ENCODE measurements around the gene PTPN18.
"Not testable (repeated sequence)": the region's sequence is repeated elsewhere in the genome, so short reads cannot be mapped to it uniquely, and the experiment has no call there.

The PTPN18 gene, protein sequence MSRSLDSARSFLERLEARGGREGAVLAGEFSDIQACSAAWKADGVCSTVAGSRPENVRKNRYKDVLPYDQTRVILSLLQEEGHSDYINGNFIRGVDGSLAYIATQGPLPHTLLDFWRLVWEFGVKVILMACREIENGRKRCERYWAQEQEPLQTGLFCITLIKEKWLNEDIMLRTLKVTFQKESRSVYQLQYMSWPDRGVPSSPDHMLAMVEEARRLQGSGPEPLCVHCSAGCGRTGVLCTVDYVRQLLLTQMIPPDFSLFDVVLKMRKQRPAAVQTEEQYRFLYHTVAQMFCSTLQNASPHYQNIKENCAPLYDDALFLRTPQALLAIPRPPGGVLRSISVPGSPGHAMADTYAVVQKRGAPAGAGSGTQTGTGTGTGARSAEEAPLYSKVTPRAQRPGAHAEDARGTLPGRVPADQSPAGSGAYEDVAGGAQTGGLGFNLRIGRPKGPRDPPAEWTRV

GRCh38 chr2:130355578-130356431, at the start of gene PTPN18:
Gene PTPN18 (plus strand): TSS chr2:130356056. CDS start chr2:130356108, 52 bp downstream.
- peak; percentile 90 for DNase-seq

- no peak for DNase-seq
Measured at GRCh38 chr2:130307850-130308249, 48.0 kb upstream of the PTPN18 start.

DNA sequence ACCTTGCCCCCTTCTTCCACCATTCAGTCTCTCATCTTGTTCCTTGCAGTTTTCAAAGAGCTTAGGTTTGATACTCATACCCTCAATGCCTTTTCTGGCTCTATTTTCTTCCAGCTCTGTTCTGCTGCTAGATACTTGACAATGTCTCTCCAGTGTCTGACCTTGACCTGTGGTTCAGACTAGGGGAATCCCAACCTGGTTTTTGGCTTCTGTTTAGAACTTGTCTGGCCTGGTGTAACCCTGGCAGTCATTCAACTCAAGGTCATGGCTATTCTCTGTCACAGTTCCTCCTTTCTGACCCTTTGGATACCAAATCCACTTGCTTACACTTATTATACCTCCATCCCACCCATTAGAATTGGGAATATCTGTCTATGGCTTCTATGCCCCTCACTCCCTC, 45.0 kb upstream of the PTPN18 start:
- no peak for DNase-seq

- DNase-seq = no peak
Measured at GRCh38 chr2:130313812-130314334, 42.0 kb upstream of the PTPN18 start.

DNA sequence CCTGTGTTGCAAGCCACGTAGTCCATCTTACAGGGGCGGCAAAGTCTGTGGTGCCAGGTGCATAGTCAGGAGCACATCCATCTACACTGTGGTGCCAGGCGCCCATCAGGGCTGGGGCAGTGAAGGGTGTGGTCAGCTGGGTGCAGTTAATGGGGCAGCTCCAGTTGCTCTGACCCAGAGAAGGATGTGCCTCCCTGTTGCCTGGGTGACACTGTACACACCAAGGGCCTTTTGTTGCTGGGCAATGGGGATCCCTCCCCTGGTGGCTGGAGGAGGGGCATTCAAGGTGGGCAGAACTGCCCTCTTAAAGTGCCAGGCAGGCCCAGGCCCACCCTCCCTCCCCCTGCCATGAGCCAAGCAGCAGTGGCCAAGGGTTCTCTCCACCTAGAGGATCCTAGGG, 41.5 kb upstream of the PTPN18 start:
- no peak for DNase-seq

GRCh38 chr2:130316596-130316995, 39.3 kb upstream of the PTPN18 start:
- DNase-seq = no peak

- no peak for DNase-seq
Measured at GRCh38 chr2:130318906-130319305, 37.0 kb upstream of the PTPN18 start.

DNA sequence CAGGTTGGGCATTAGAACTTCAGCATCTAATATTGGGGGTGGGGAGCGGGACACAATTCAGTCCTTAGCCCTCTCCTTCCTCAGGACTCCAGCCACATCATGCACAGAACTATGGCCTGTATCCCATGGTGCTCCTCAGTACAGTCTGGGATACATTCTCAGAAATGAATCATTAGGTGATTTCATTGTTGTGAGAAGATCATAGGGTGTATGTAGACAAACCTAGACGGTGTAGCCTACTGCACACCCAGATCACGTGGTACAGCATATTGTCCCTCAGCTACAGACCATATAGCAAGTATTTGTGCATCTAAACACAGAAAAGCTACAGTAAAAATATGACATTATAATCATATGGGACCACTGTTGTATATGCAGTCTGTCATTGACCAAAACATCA, 36.3 kb upstream of the PTPN18 start:
- DNase-seq = no peak

DNA sequence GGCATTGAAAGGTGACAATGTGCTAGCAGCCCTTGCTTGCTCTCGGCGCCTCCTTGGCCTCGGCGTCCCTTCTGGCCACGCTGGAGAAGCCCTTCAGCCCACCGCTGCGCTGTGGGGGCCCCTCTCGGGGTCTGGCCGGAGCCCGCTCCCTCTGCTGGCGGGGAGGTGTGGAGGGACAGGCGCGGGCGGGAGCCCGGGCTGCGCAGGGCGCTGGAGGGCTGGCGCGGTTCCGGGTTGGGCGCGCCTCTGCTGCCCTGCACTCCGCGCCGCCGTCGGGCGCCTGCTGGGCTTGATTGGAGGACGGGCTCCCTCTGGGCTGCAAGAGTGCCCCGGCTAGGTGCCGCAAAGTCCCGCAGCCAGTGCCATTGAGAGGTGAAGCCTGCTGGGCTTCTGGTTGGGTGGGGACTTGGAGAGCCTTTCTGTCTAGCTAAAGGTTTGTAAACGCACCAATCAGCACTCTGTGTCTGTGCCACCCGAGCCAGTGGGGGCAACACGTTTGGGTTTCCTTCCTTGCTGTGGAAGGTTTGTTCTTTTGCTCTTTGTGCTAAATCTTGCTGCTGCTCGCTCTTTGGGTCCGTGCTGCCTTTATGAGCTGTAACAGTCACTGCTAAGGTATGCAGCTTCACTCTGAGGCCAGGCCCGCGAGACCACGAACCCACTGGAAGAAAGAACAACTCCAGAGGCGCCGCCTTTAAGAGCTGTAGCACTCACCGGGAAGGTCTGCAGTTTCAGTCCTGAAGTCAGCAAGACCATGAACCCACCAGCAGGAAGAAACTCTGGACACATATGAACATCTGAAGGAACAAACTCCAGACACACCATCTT, 27.9 kb upstream of the PTPN18 start:
- DNase-seq = peak; percentile 73

DNA sequence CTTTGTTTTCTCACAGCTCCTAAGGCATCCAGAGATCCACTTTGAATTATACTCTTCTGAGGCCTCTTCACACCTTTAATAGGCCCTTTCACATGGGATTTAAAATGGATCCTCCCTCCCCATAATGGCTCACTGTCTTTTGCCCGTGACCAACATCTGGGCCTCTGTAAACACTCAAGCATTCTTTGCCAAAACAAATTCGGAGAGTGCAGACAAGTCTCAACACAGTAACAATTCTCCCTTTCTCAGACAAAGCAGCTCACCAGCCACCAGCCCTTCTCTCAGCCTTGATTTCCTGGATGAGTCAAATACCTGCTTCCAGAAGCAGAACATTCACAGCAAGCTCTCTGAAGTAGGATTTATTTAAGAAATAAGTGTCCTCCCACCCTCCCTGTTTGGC, 27.1 kb upstream of the PTPN18 start:
- no peak for DNase-seq

DNA sequence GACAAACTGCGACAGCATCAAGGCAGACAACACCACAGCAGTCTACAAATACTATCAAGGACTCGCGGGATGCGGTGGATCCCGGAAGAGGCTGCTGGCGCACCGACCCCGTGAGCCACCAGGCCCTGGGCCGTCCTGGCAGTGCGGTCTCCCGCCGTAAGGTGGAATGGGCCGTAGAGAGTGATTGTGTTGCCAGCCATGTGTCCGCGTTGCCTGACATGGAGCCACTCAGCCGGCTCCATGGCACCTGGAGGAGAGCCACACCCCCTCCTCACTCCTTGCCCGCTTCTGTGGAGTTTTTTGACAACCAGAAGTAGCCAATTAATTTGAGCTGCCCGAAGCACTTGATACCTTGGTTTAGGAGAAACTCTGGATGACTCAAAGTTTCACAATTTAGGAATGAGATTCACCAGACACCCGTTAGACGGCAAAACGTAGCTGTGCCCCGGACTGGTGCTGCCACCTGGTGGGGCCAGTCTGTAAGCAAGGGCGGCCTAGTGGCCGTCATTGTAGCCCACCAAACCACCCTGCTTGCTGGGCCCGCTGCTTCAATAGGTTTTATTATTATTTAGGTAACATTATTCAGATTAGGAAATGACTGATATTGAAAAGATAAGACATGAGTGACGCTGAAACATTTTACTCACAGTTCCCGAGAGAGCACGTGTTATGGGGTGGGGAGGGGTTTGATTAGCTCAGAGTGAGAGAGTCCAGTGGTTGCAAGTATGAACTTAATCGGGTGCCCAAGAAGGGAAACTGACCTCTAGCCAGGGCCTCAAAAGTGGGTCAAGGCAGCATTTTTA, 23.4 kb upstream of the PTPN18 start:
- DNase-seq = peak; percentile 76

DNA sequence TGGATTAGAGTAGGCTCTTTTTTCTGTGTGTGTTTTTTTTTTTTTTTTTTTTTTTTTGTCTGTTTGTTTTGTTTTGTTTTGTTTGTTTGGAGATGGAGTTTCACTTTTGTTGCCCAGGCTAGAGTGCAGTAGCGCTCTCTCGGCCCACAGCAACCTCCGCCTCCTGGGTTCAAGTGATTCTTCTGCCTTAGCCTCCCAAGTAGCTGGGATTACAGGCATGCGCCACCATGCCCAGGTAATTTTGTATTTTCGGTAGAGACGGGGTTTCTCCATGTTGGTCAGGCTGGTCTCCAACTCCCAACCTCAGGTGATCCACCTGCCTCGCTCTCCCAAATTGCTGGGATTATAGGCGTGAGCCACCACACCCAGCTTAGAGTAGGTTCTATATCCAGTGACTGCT, 22.6 kb upstream of the PTPN18 start:
- DNase-seq = not testable (repeated sequence)

GRCh38 chr2:130334026-130334425, 21.8 kb upstream of the PTPN18 start:
- DNase-seq = no peak

DNA sequence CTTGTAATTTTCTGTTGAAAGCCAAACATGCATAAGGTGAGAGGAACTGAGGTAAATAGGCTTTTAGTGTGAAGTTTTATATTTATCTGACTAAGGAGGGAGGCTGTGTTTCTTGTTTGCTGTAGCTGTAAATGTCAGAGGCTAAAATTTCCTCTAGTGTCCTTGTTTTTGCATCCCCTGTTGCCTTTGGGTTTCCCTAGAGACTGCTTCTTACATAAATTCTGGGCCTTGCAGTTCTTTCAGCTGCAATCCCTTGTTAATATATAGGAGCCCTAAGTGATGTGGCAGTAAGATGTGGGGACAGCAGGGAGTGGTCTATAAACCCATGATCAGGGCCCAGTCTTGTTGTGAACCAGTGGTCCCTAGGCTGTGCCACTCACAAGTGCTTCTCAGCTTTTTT, 20.6 kb upstream of the PTPN18 start:
- DNase-seq = no peak

- DNase-seq = no peak
Measured at GRCh38 chr2:130336150-130336876, 19.5 kb upstream of the PTPN18 start.

DNA sequence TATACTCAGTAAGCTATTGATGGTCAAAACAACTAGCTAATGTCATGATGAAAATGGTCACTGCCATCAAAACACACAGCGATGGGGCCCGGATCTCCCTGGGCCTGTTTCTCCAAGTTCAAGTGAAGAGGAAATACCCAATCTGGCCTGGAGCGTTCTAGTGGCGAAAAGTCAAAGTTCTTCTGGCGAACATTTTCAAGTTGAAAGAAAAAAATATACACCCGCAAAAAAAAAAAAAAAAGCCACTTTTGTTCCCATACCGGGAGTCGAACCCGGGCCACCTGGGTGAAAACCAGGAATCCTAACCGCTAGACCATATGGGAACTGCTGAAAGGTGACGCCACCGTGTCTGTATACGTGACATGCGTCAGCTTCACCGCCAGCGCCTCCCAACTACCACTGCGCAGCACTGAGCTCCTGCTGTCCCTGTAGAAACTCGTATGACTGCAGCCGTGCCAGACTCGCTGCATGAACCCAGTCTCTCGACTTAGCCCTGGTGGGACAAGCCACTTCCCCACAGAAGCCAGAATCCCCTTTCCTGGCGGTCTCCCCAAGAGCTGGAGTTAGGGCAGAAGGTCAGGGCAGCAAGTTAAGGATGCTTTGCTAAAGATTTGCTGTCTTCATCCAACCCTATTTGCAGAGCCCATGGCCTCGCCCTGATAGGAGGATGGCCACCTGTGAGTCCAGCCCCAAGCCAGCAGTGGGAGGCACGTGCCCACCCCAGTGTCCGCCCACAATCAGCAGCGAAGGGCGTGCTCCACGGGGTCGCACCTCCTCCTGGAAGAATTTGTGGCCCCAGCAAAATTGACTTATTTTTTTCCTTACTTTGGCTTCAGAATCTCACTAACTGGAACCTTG, 18.8 kb upstream of the PTPN18 start:
- DNase-seq = peak; percentile 84

GRCh38 chr2:130337735-130338325, 18.0 kb upstream of the PTPN18 start:
- peak; percentile 72 for DNase-seq

DNA sequence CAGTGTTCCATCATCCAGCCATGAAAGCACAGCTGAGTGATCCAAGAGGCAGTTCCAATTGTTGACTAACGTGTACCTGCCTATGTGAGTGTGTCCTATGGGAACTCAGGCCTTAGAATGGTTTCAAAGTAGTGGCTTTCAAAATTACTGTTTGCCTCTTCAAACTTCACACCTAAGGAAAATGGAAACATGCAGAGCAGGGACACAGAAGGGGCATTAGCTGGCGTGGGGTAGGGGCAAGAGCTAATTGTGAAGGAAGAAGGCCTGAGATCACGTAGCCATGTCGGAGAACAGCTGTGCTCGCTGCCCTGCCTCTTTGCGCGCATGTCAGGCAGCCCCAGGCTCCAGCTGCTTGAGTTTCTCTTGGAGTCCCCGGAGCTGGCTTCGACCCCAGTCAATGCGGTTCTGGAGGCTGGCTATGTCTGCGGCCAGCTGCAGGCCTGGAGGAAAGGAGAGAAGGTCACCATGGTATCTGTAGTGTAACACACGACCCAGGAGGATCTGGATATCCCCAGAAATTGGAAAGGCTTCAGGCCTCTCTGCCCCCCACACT, 17.0 kb upstream of the PTPN18 start:
- DNase-seq = no peak
